AG08395 (cell line): ENCODE results near the gene S100P.
"Not testable (repeated sequence)": the region's sequence is repeated elsewhere in the genome, so short reads cannot be mapped to it uniquely, and the experiment has no call there.

ENCODE experiments used
- DNase-seq: peaks from one replicate; pipeline ENCODE4 v3.0.0; 2012; ENCODE audit warnings: mixed read lengths, low spot score

The S100P gene

DNA sequence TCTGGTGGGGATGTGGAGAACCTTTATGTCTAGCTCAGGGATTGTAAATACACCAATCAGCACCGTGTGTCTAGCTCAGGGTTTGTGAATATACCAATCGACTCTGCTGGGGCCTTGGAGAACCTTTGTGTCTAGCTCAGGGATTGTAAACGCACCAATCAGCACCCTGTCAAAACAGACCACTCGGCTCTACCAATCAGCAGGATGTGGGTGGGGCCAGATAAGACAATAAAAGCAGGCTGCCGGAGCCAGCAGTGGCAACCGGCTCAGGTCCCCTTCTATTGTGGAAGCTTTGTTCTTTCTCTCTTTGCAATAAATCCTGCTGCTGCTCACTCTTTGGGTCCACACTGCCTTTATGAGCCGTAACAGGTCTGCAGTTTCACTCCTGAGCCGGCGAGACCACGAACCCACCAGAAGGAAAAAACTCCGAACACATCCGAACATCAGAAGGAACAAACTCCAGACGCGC is 20.5 kb upstream of the S100P start:
- DNase-seq = not testable (repeated sequence)

DNA sequence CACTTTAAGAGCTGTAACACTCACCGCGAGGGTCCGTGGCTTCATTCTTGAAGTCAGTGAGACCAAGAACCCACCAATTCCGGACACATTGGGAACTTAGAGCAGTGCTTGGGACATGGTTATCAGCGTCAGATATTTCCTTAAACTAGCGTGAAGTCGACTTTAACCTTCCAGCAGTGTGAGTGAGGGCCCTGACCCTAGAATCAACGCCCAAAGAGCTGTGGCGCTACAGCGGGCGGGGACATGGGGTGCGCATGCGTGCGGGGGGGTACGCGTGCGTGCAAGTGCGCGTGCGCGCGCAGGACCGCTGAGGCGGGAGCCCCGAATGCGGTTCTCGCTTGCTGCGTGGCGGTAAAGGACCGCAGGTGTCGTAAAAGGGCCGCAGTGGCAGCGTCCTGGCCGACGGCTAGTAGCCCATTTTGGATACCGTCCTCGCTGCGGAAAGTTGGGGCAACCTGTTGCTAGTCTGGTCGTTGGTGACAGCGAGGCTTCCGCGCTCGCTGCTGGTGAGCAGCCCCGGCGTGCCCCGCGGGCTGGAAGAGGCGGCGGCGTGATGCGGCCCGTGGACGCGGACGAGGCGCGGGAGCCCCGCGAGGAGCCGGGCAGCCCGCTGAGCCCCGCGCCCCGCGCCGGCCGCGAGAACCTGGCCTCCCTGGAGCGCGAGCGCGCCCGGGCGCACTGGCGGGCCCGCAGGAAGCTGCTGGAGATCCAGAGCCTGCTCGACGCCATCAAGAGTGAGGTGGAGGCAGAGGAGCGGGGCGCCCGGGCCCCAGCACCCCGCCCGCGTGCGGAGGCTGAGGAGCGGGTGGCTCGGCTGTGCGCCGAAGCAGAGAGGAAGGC is 19.8 kb upstream of the S100P start:
- peak; percentile 99 for DNase-seq

DNA sequence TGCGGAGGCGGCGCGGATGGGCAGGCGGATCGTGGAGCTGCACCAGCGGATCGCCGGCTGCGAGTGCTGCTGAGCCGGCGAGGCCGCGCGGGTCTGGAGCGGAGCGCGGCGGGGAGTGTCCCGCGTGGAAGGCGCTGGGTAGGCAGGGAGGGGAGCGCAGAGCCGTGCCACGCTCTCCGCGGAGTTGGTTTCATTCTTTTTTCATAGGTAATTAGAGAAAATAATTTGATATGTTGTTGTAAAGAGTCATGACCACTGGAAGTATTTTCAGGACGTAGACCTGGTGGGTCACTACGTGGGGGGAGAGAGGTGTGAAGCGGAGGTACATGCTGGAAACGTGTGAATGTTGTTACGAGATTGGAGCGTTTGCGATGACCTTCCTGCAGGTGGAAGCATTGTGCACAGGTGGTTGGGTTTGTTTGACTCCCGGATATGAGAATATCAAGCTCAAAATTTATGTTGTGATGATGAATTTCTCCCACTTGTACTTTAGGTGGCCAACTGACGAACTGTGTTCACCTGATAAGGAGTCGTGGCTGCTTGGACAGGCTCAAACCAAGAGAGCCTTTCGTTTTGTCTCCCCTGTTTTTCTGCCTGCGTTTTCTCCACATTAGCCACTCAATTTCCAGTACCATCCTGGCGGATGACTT is 19.1 kb upstream of the S100P start:
- DNase-seq = no peak

DNA sequence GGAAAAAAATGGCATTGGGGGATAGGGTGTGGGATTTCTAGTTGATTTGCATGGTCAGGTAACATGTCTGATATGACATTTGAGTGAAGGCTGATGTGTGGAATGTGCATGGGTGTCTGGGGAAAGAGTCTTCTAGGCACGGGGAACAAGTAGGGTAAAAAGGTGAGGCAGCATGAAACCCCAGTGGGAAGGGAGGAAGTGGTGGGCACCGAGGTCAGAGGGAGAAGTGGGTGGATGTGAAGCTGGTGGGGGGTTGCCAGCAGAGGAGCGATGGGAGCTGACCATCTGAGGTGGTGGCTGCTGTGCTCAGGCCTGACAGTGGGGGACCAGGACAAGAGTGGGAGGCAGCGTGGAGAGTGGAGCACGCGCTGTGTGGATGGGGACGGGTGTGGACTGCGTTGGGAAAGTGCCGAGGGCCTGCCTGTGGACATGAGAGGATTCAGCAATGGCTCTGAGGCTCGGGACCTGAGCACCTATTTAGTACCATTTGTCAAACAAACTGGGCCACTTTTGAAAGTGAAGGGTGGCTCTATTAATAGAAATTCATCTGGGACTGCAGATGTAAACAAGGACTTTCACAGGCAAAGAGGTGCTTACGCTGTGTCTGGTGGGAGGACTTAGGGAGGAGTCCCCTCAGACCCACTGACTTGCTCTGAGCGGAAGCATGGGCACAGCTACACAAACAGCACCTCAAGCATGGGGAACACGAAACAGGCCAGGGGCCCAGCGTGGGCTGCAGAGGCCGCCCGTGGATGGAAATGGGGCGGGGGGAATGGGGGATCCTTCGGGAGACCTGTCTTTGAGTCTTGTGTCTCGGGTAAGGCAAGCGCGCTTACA is 16.7 kb upstream of the S100P start:
- no peak for DNase-seq

DNA sequence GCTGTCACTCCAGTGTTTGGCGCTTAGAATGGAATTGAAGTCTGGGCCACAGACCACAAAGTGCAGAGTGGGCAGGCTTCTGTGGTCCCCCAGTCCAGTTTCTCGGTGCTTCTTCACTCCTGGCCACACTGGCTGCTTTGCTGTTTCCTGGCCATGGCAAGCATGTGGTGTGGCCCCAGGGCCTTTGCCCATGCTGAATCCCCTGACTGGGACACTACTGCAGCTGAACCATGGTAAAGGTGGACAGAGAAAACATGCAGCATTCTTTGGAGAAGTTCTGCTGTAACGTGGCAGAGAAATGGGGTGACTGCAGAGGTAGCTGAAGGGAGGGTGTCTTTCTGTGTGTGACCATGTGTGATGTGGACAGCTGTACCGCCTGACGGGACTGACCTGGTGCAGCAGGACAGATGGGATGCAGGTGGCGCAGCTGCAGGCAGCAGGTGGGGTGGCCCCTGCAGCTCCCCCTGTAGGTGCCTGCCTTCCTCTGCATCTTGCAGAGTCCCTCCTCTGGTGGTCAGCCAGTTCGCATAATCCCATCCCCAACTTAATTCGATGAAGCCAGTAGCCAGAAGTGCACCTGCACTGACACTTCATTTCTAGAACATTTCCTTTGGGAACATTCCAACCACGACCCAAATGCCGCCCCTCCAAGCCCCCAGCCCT is 13.2 kb upstream of the S100P start:
- no peak for DNase-seq

DNA sequence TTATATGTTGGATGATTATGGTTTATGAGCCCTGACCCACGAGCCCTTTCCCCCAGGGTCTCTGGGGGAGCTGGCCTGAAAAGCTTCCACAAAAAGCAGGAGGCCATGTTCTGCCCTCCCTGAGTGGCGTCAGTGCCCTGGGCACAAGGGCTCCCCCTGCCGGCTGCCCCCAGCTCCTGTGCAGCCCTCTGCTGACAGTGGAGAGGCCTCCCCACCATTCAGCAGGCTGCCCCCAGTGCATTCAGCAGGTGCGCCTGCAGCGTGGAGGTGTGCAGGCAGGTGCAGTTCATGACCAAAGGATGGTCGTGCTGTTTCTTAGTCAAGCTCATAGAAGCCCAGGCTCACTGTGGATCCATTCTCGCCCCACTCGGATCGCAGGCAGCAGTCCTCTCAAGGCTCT is 12.5 kb upstream of the S100P start:
- no peak for DNase-seq

DNA sequence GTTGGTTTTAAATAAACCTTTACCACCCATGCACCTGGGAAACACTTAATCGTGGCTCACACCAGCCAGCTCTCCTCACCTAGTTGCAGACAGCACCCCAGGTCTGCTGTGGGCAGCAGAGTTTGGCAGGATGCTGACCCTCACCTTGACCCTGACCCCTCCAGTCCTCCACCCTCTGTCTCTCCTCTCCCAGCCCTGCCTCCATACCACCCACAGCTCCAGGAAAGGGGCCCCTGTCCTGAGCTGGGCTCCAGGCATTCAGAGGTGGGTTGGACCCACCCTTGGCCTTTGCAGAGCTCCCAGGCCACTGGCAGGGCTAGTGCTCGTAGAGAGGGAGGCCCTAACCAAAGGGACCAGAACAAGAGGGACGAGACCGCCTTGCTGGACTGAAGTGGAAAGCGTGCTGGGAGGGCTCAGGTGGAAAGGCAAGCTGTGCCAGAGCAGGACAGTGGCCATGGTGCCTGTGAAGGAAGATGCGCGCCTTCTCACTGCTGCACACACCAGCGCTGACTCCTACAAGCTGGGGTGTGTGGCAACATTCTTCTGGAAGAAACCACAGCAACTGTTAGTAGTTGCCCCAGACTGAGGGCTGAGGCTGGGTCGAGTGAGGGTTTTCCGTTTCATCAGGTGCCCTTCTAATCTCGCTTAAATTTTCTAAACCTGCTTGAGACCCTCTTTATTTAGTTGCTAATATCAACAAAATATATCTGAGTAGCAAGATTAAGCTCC is 10.7 kb upstream of the S100P start:
- DNase-seq = no peak

DNA sequence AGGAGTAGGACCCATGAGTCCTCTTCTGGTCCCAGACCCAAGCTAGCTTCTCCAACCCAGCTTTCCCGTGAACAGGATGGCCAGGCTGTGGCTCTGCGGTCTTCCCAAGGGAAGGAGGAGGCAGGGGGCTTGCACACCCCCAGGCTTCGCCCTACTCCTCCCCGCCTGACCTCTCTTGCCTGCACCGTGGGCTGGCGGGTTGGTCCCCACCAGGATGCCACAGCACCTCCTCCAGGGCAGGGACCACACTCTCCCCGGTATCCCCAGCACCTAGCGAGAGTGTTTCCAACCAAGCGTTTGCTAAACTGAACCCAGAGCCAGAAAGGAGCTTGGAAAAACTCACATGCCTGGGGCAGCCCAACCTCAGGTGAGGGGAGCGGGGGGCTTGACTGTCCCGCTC is 9.0 kb upstream of the S100P start:
- DNase-seq = no peak

DNA sequence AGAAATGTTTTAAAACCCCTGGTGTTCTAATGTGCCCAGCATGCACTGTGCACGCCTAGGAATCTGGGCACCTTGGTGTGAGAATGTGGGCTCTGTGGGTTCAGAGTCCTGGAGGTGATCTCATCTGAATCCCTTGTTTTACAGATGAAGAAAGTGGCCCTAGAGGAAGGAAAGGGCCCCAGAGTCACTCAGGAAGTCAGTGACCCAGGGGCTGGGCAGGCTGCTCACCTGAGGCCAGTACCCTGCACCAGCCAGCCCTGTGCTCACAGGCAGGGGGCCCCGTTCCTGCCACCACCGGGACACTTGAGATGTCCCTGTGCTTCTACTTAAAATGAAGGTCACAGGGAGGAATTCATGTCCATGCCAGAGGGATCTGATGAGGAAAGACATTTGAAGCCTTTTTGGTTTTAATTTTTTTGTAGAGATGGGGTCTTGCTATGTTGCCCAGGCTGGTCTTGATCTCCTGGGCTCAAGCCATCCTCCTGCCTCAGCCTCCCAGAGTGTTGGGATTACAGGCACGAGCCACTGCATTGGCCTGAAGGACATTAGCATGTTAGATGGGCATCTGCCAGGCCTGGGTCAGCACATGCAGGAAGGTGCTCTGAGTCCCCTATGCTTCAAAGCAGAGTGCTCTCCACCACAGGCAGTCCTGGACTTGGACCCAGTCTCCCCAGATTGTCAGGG is 7.4 kb upstream of the S100P start:
- no peak for DNase-seq

DNA sequence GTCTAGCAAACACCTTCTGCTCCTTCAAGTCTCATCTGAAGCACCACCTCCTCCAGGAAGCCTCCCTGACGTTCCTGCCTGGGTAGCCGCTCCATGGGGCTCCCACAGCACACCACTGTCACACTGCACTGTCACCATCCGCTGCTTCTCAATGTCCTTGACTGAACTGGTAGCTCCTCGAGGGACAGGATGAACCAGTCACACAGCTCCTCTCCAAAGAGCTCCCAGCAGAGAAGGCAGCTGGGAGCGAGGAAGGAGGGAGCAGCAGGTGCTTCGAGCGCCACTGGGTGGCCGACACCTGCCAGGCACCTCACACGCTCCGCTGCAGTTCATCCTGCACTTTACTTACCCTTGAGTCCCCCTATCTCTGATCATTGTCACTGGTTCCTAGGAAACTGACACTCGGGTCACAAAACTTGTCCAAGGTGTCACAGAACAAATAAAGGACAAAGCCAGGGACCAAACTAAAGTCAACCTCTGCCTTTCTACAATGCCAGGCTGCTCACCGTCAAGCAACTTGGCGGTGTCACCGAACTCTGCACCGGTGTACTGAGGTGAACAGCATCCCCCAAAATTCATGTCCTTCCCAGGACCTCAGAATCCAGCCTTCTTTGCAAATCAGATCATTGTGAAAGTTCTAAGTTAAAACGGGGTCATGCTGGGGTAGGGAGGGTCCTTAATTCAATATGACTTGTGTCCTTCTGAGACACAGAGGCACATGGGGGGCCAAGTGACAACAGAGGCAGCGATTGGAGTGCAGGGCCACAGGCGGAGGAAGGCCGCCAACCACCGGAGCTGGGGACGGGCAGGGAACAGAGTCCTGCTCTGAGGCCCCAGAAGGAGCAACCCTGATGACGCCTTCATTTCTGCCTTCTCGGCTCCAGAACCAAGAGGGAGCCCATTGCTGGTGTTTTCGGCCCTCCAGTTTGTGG is 5.5 kb upstream of the S100P start:
- no peak for DNase-seq

DNA sequence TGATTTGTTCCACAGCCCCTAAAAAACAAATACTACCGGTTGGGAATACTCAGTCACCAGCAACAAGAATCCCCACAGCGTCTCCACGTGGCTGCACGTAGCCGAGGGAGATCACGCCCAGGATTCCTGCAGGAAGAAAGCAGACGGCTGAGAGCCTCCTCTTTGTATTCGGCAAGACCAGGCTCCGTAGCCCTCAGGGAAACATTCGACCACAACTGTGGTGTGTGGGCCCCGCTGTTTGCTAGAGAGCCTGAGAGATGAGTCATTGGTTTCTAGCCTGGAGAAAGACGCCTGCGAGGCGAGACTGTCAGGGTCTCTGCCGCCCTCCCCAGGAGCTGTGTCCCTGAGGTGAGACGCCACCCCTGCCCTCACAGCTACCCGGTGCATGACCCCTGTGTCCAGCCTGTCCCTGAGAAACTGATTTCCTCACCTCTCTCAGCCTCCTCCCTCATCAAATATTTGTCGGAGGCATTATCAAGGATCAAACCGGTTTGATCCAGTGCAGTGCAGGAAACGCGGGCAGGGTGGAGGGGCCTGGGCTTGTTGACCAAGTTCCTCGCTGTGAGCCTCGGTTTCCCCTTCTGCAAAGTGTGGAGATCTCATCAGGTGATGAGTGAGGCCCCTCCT is 4.7 kb upstream of the S100P start:
- DNase-seq = peak; percentile 95

DNA sequence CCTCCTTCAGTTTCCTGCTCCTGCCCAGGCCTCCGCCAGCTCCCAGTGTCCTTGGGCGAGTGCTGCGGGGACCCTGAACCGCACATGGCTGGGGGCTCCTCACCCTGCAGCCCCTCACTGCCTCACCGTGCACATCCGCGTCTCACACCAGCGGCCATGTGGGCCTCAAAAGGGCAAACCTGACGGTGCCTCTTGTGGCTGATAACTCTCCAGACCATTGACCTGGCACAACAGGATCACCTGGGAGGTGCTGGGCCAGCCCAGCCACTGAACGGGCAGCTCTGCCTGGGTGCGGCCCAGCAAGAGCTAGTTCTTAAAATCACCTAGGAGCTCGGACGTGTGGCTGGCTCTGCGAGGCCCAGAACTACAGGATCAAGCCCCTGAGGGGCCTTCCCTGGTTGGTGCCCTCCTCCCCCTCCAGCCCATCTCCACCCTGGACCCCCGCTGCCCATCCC is 4.1 kb upstream of the S100P start:
- no peak for DNase-seq

DNA sequence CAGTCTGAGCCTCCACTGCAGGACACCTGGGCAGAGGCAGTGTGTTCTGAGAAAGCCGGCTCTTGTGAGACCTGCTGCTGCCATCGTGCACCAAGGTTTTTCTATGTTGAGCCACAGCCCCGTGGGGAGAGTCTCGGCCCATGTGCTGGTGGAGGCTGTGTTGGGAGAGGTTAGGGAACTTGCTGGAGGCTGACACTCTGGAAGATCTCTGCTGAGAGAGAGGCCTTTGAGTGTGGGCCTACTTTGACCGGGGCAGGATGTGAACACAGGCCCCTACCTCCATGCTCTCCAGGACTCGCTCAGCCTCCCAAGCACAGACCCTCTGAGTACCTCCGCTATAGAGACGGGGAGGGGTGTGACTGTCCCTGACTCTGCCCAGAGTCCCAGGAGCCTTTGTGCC is 1.3 kb upstream of the S100P start:
- no peak for DNase-seq

DNA sequence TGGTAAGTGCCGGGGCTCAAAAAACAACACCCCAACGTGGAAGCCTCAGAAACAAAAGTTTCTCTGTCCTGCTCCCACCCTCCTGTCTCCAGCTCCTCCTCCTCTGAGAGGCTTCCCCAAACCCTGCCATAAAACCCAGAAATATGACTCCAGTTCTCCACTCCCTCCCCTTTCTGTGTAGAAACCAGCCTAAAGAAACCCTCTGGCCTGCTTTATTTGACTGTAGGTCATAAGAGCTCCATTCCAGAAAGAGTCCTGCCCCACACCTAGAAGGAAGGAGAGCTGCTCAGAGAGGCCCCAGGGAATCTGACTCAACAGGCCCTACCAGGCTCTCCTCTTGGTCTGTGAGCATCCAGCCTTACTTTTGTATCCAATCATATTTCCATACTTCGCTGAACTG is 872 bp upstream of the S100P start:
- no peak for DNase-seq

DNA sequence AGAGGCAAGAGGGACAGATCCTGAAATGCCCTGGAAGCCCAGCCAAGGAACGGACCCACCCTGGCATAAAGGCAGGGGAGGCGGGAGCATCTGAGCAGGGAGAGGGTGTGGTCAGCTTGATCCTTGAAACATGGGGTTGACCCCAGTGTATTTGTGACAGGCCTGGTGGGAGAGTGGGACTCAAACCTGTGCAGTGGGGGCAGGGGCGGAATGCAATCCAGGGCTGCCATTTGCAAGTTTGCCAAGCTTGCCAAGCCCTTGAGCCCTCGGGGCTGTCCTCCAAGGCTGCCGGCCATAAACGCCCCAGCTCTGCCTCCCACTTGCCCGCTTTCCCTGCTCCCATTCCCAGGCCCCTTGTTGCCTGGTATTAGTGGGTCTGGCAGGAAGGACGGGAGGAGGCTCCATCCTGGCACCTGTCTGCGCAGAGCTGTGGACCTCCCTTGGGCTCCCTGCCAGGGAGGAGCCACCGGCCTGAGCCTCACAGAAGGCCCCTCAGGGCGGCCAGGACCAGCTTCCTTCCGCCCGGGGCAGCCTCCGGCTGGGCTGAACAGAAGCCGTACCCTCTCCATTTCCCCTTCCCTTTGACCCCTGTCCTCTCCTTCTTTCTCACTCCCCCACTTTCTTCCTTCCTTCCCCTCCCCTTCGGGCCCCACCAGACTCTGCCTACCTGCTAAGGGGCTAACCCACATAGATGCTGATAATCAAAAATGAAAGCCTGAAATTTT is 661 bp downstream of the S100P start:
- no peak for DNase-seq

DNA sequence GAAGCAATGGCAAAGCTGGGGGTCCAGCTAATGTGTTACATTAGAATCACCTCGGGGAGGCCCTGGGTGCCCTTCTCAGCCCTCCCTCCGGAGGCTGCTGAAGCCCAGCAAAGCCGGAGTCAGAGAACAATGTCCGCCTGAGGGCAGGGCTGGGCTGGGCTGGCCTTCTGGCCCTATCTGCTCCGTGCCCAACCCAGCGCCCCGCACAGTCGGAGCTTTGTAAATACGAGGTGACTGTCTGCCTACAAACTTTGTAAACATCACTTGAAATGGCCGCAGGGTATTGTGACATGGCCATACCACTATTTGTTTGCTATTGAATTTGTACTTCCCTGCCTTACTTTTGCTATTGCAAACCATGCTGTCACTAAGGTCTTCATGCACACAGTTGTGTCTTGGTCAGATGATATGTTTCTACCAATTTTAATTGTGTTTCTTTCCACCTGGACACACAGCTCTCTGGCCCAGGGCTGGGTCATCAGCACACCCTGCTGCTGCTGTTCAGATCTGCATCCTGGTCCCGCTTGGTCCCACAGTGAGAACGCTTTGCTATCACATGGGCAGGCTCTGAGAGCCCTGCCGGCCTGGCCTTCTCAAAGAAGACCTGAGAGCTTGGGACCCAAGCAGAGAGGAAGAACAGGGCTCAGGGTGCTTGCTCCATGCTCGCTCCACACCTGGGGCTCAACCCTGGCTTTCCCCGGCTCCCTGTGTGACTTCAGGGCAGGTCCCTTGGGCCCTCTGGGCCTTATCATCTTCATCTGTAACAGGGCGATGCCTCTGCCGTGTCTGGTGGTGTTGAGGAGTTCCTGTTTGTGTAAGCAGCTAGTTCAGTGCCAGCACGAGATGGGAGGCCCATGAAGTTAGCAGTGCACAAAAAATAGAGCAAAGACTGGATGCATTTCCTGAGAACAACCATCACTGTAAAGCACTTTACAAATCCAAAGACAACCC is 2.3 kb downstream of the S100P start:
- DNase-seq = no peak

DNA sequence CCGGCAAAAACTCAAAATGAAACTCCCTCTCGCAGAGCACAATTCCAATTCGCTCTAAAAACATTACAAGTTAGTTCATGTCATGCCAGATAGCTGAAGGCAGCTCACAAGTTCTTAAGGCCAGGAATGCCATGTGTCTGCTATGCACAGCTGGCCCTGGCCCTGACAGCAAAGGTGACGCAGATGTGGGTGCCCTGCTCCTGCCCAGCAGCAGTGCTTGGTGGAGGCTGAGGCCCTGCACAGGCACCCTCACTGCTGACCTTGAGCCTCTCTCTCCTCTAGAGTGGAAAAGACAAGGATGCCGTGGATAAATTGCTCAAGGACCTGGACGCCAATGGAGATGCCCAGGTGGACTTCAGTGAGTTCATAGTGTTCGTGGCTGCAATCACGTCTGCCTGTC is 2.9 kb downstream of the S100P start:
- no peak for DNase-seq
